DMS114 treated with DMSO at 0.1 percent for 48 hours (cell line): ENCODE measurements around the gene SEPTIN1.

Experiments
- DNase-seq: peaks from one replicate; lab custom pipeline; 2025; ENCODE audit not compliant: unreplicated experiment; lab: John Stamatoyannopoulos, UW

Gene SEPTIN1

GRCh38 chr16:30382111-30382881 is at the start of gene SEPTIN1:
SEPTIN1 (minus strand) TSS chr16:30382561; CDS start chr16:30382542, 19 bp downstream.
- no peak for DNase-seq

- peak; percentile 53 for DNase-seq
Measured at GRCh38 chr16:30430428-30430970, 48.1 kb upstream of the SEPTIN1 start.

GRCh38 chr16:30429678-30430427 is 47.5 kb upstream of the SEPTIN1 start, which contains the start of gene DCTPP1:
DCTPP1 (minus strand) TSS chr16:30430030; CDS start chr16:30429980, 50 bp downstream.
- DNase-seq, result peak; percentile 97

GRCh38 chr16:30429418-30429677 is 47.0 kb upstream of the SEPTIN1 start:
- no peak for DNase-seq

GRCh38 chr16:30428055-30428454 is 45.7 kb upstream of the SEPTIN1 start:
- no peak for DNase-seq

GRCh38 chr16:30421010-30421409 is 38.6 kb upstream of the SEPTIN1 start:
- no peak for DNase-seq

- DNase-seq, result no peak
Measured at GRCh38 chr16:30418350-30419181, 36.2 kb upstream of the SEPTIN1 start.

- DNase-seq, result peak; percentile 85
Measured at GRCh38 chr16:30417529-30418349, 35.4 kb upstream of the SEPTIN1 start.

GRCh38 chr16:30416624-30417528 is 34.5 kb upstream of the SEPTIN1 start:
- no peak for DNase-seq

GRCh38 chr16:30416047-30416603 is 33.8 kb upstream of the SEPTIN1 start:
- DNase-seq, result no peak

GRCh38 chr16:30414159-30414558 is 31.8 kb upstream of the SEPTIN1 start:
- no peak for DNase-seq

- no peak for DNase-seq
Measured at GRCh38 chr16:30413112-30413806, 30.9 kb upstream of the SEPTIN1 start.

- DNase-seq, result peak; percentile 80
Measured at GRCh38 chr16:30409125-30410060, 27.0 kb upstream of the SEPTIN1 start.

GRCh38 chr16:30407804-30408534 is 25.6 kb upstream of the SEPTIN1 start:
- no peak for DNase-seq

- DNase-seq, result peak; percentile 77
Measured at GRCh38 chr16:30407102-30407803, 24.9 kb upstream of the SEPTIN1 start, which contains the start of gene ZNF771. ZNF771 (plus strand) TSS chr16:30407606; CDS start chr16:30408054, 448 bp downstream.

GRCh38 chr16:30406795-30407101 is 24.4 kb upstream of the SEPTIN1 start:
- DNase-seq, result no peak
